Peyer's patch (tissue), 4 donors: Measurements from ENCODE around the gene SLC26A11.

ENCODE experiments used
- POLR2A ChIP-seq, 2 donors: fragments of 450-650 bp; IDR thresholded peaks; one replicate each; pipeline ENCODE4 v1.5.1; 2017; ENCODE audit warnings: antibody characterized with exemption in 2 of 2, mild to moderate bottlenecking in 2 of 2, moderate library complexity in 2 of 2
- TF ChIP-seq, protein P1 (sequence below), 6 experiments: fragments of 450-650 bp in 4 of 6; fragments of 200-600 bp in 2 of 6; sonication (generic) in 1 of 6; IDR thresholded peaks; one replicate each; pipeline ENCODE4 v1.5.1; 2017 to 2019; ENCODE audit warnings: antibody characterized with exemption in 6 of 6, mild to moderate bottlenecking in 3 of 6, moderate library complexity in 1 of 6

DNA sequence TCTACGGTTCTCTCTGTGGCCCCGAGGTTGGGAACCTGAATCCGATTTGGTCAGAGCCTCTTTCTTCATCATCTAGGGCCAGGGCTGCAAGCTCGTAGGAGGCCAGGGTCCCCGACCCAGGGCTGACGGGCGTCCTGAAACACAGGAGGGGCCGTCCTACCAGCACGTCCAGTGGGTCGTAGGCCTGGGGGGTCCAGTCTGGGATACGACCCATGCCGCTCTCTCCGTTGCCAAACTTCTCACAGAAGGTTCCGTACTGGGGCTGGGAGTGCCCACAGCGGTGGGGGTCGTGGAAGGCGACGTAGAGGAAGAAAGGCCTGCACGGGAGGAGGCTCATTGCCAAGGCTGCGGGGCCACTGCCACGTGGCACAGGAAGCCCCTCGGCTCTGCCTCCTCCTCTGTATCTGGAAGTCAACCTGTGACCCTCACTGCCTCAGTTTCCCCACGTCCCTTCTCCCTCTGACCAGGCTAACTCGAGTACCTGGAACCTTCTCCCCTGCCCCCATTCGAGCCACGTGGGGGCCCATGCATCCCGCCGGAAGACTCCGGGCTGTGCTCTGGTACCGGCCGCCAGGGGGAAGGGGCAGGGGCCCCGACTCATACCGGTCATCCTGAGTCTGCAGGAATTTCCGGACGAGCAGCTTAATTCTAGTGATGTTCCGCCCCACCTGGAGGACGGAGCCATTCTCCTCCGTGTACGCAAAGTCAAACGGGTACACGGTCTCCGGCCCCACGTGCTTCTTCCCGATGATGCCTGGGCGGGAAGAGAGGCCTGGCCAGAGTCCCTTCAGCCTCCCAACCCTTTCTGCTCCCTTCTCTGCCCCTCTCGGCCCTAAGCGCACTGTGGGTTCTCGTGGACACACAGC lies 6.0 kb upstream of the SLC26A11 start:
- TF ChIP-seq, protein P1, sequence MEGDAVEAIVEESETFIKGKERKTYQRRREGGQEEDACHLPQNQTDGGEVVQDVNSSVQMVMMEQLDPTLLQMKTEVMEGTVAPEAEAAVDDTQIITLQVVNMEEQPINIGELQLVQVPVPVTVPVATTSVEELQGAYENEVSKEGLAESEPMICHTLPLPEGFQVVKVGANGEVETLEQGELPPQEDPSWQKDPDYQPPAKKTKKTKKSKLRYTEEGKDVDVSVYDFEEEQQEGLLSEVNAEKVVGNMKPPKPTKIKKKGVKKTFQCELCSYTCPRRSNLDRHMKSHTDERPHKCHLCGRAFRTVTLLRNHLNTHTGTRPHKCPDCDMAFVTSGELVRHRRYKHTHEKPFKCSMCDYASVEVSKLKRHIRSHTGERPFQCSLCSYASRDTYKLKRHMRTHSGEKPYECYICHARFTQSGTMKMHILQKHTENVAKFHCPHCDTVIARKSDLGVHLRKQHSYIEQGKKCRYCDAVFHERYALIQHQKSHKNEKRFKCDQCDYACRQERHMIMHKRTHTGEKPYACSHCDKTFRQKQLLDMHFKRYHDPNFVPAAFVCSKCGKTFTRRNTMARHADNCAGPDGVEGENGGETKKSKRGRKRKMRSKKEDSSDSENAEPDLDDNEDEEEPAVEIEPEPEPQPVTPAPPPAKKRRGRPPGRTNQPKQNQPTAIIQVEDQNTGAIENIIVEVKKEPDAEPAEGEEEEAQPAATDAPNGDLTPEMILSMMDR (IDR thresholded peaks at IDR 0.05), result no peak
- no peak for TF ChIP-seq POLR2A (IDR thresholded peaks at IDR 0.05)
